ENCODE measurements around the gene ZNF625.
"Not testable (repeated sequence)": the region's sequence is repeated elsewhere in the genome, so short reads cannot be mapped to it uniquely, and the experiment has no call there.

ZNF625 gene

DNA sequence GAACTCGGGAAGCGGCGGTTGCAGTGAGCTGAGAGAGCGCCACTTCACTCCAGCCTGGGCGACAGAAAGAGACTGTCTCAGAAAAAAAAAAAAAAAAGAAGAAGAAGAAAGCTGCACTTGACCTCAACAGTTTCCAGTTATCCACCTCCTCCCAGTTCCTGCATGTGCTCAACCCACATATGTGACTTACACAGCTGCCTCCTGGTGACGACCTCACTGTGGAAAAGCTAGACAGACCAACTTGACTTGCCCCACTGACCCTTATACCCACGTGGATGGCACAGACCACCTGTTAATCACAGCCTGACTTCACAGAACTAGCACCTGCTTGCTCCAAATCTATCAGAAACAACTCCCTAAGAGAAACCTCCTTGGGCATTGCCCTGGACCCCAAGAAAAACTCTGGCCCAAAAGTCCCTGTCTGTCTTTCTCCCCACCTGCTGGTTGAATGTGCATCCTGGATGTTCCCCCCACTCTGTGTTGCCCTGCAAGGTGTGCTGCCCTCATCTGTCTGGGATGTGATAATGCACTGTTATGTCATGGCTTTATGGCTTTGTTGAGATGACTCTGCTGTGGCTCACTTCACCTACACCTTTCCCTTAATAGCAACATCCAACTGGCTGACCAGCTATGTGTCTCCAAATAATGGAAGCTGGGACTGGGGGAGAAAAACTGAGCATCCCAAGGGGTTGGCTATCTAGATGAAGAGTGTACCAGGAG is 19.2 kb downstream of the ZNF625 start:
- DNase-seq (ENCODE audit: low spot score) = no peak

DNA sequence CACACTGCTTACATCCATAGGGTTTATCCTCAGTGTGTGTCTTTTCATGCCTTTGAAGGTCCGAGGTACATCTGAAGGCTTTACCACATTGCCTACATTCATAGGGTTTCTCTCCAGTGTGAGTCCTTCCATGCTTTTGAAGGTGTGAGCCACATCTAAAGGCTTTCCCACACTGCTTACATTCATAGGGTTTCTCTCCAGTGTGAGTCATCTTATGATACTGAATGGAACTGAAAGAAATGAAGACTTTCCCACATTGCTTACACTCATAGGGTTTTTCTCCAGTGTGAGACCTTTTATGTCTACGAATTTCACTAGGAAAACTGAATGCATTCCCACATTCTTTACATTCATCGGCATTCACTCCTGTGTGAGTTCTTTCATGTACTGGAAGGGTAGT is 23.5 kb downstream of the ZNF625 start:
- no peak for DNase-seq (ENCODE audit: low spot score)

DNA sequence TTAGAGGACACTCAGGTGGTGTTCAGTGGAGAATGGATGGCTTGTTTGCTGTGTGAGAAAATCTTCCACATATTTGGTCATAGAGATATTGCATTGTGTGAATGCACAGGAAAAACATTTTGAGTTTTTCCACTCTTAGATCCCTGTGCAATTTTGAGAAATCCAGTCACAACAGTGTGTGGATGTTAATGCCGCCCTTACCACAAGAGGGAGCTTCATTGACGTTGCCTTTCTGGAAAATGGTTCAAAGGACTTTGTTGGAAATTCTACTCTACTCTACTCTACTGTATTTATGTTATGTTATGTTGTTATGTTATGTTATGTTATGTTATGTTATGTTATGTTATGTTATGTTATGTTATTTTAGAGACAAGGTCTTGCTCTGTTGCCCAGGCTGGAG is 29.8 kb downstream of the ZNF625 start:
- DNase-seq (ENCODE audit: low spot score) = peak; percentile 7

DNA sequence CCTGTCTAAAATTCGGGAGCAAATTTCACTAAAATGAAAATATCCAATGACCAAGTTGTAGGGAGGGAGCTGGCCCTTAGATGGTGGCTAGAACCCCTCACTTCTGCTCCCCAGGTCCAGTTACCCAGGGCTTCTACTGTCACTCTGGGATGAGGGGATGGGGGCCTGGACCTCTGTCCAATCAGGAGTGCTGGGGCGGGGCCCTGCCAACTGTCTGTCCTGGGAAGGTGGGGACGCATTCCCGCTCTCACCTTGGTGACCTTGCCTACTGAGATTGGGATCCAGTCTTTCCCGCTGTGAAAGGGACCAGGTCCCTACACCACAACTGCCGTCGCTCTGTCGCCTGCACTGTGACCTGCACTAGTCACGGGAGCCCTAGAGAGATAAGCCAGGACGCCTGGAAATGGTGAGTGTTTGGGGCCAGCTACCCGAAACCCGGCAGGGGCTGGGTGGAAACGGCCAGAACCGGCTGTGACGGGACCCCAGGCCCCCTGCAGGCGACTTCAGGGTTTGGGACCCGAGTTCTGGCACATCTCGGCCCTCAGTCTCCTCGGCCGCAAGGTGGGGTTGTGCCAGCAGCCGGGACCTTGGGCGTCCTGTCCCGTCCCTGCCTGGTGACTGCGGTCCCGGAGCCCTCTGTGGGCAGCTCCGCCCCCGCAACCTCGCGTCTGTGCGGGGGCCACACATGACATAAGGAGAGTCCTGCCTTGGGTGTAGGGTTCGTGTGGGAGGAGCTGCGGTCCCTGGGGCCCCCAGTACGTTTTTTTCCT is 39.1 kb downstream of the ZNF625 start:
- no peak for DNase-seq (ENCODE audit: low spot score)

DNA sequence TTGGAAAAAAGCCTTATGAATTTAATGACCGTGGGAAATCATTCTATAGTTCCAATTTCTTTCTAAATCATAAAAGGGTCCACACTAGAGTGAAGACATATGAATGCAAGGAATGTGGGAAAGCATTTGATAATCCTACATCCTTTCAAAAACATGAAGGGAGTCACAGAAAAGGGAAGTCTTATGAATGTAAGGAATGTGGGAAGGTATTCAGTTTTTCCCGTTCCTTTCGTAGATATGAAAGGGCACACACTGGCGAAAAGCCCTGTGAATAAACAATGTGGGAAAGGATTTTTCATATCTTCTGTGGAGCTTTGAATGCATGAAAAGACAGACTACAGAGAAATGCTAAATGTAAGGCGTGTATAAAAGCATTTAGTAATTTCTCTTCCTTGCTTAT is 43.4 kb downstream of the ZNF625 start:
- no peak for DNase-seq (ENCODE audit: low spot score)

DNA sequence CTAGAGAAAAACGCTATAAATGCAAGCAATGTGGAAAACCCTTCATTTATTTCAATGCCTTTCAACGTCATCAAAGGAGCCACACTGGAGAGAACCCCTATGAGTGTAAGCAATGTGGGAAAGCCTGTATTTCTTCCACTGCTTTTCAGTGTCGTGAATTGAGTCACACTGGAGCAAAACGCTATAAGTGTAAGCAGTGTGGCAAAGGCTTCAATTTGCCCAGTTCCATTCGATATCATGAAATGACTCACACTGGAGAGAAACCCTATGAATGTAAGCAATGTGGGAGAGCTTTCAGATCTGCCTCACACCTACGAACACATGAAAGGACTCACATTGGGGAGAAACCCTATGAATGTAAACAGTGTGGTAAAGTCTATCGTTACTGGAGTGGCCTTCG is 43.8 kb downstream of the ZNF625 start:
- DNase-seq (ENCODE audit: low spot score) = no peak

DNA sequence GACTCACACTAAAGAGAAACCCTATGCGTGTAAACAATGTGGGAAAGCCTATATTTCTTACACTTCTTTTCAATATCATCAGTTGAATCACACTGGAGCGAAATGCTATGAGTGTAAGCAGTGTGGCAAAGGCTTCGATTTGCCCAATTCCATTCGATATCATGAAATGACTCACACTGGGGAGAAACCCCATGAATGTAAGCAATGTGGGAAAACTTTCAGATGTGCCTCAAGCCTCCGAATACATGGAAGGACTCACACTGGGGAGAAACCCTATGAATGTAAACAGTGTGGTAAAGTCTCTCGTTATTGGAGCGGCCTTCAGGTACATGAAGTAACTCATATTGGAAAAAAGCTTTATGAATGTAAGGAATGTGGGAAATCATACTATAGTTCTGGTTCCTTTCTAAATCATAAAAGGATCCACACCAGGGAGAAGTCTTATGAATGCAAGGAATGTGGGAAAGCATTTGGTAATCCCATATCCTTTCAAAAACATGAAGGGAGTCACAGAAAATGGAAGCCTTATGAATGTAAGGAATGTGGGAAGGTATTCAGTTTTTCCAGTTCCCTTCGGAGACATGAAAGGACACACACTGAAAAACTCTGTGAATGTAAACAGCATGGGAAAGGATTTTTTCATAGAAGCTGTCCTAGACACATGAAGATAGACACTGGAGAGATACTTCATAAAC is 44.4 kb downstream of the ZNF625 start:
- DNase-seq (ENCODE audit: low spot score) = no peak

DNA sequence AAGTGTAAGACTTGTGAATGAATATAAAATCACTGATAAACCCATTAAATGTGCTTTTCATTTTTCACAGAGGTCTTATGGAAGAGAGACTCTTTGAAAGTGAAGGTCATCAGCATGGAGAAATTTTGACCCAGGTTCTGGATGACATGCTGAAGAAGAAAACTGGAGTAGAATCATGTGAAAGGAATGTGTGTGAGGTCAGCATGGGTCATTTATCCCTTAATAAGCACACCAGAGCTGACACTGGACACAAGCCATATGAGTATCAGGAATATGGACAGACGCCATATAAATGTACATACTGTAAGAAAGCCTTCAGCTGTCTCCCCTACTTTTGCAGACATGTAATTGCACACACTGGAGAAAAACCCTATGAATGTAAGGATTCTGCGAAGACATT is 45.4 kb downstream of the ZNF625 start:
- DNase-seq (ENCODE audit: low spot score) = no peak

DNA sequence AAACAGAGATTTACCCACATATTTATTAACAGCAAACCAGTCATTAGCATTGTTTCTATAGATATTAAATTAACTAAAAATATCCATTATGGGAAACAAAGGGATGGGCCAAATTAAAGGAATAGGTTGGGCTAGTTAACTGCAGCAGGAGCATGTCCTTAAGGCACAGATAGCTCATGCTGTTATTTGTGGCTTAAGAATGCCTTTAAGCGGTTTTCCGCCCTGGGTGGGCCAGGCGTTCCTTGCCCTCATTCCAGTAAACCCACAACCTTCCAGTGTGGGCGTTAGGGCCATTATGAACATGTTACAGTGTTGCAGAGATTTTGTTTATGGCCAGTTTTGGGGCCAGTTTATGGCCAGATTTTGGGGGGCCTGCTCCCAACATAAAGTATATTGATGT is 52.6 kb downstream of the ZNF625 start:
- not testable (repeated sequence) for DNase-seq (ENCODE audit: low spot score)

DNA sequence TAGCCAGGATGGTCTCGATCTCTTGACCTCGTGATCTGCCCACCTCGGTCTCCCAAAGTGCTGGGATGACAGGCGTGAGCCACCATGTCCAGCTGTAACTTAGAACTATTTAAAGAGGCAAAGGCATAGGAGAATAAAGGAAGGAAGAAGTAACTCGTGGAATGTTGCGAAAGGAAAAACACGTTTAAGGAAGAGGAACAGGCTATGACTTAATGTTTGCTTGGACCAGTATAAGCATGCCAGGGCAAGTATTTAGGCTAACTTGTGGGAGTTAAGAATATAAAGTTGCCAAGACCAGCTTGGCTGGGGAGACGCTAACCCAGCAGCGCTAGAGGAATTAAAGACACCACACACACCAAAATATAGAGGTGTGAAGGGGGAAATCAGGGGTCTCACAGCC is 58.5 kb downstream of the ZNF625 start:
- no peak for DNase-seq (ENCODE audit: low spot score)

DNA sequence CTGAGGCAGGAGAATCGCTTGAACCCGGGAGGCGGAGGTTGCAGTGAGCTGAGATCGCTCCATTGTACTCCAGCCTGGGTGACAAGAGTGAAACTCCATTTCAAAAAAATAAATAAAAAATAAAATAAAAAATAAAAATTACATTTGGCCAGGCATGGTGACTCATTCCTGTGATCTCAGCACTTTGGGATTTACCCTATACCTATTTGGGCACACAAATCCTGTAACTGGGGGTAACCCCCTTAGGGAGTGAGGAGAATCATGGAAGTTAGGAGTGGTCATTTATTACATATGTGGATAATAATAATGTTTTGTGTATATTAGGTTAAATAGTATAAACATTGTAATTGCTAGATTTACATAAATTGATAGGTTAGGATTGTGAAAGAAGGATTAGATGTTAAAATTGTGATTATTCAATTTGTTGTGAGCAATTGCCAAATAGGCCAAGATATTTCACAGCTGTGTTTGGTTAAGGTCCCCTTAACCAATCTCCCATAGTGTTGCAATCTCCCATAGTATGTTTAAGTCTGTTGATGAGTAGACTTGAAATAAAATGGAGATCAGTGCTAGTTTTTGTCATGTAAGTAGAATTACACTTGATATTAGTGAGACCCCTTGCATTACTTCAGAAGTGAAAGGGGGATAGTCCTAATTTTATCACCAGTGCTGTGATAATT is 61.3 kb downstream of the ZNF625 start:
- DNase-seq (ENCODE audit: low spot score) = no peak
